Ovary (tissue), 3 donors: ENCODE data around the gene WARS2.

ENCODE experiments used
- EP300 ChIP-seq: sonication (generic); formaldehyde crosslinking; IDR thresholded peaks from one replicate; pipeline ENCODE4 v1.6.1; 2017; ENCODE audit warnings: antibody characterized with exemption
- POLR2A ChIP-seq: fragments of 450-650 bp; IDR thresholded peaks from one replicate; pipeline ENCODE4 v1.6.1; 2017; ENCODE audit warnings: antibody characterized with exemption, mild to moderate bottlenecking, moderate library complexity
- TF ChIP-seq, protein P1 (sequence below), 3 donors: fragments of 450-650 bp in 2 of 3; fragments of 200-600 bp in 1 of 3; IDR thresholded peaks; one replicate each; pipeline versions ENCODE4 v1.5.1 to v1.8.0; 2016 to 2022; ENCODE audit warnings: antibody characterized with exemption in 3 of 3, mild to moderate bottlenecking in 1 of 3
- donor health status: DM: no; HTN: no; CAD: no.

DNA sequence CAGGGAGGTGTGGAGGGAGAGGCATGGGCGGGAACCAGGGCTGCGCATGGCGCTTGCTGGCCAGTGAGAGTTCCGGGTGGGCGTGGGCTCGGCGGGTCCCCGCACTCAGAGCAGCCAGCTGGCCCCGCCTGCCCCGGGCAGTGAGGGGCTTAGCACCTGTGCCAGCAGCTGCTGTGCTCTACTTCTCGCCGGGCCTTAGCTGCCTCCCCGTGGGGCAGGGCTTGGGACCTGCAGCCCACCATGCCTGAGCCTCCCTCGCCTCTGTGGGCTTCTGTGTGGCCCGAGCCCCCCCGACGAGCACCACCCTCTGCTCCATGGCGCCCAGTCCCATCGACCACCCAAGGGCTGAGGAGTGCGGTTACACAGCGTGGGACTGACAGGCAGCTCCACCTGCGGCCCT lies 38.6 kb upstream of the WARS2 start:
- TF ChIP-seq, protein P1, sequence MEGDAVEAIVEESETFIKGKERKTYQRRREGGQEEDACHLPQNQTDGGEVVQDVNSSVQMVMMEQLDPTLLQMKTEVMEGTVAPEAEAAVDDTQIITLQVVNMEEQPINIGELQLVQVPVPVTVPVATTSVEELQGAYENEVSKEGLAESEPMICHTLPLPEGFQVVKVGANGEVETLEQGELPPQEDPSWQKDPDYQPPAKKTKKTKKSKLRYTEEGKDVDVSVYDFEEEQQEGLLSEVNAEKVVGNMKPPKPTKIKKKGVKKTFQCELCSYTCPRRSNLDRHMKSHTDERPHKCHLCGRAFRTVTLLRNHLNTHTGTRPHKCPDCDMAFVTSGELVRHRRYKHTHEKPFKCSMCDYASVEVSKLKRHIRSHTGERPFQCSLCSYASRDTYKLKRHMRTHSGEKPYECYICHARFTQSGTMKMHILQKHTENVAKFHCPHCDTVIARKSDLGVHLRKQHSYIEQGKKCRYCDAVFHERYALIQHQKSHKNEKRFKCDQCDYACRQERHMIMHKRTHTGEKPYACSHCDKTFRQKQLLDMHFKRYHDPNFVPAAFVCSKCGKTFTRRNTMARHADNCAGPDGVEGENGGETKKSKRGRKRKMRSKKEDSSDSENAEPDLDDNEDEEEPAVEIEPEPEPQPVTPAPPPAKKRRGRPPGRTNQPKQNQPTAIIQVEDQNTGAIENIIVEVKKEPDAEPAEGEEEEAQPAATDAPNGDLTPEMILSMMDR (IDR thresholded peaks at IDR 0.05) = no peak
- no peak for TF ChIP-seq POLR2A
- no peak for TF ChIP-seq EP300
